Common myeloid progenitor, CD34-positive (primary cell): ENCODE data around the gene SEMA5A.
"Not testable (repeated sequence)": the region's sequence is repeated elsewhere in the genome, so short reads cannot be mapped to it uniquely, and the experiment has no call there.

ENCODE experiments used
- CTCF ChIA-PET: fragments of 350-600 bp; sonication (Branson Sonifier 250); formaldehyde crosslinking; loops from one replicate; lab custom pipeline; 2021; ENCODE audit warnings: antibody characterized with exemption; lab: Charles Lee
- POLR2A ChIA-PET: fragments of 350-600 bp; sonication (Branson Sonifier 250); formaldehyde crosslinking; loops from one replicate; lab custom pipeline; 2021; ENCODE audit warnings: antibody characterized with exemption; lab: Charles Lee
- DNase-seq, 3 donors: peaks; one replicate each; pipeline versions ENCODE4 v3.0.0 to v3.0.0-alpha.2; 2013
- H3K27ac ChIP-seq, 2 experiments: 1 replicate in 1 of 2; 2 replicates in 1 of 2; pipeline ENCODE4 v1.7.0; 2013; ENCODE audit warnings: inconsistent platforms in 2 of 2, low read length in 2 of 2, mild to moderate bottlenecking in 2 of 2, low read depth in 1 of 2, moderate library complexity in 1 of 2; ENCODE audit not compliant: severe bottlenecking in 2 of 2, insufficient read depth in 1 of 2, poor library complexity in 1 of 2
- H3K27me3 ChIP-seq, 5 experiments: replicated peaks in 2 of 5; 1 replicate in 3 of 5; 2 replicates in 2 of 5; pipeline versions ENCODE4 v1.6.1 to v1.7.0; 2013; ENCODE audit warnings: low read length in 4 of 5, mild to moderate bottlenecking in 2 of 5, moderate library complexity in 2 of 5, inconsistent platforms in 1 of 5; ENCODE audit not compliant: insufficient read depth in 5 of 5, control insufficient read depth in 4 of 5
- H3K36me3 ChIP-seq, 4 experiments: 1 replicate in 2 of 4; 2 replicates in 2 of 4; pipeline versions ENCODE4 v1.6.1 to v1.7.0; 2013; ENCODE audit warnings: low read length in 3 of 4, control low read depth in 1 of 4, mild to moderate bottlenecking in 1 of 4; ENCODE audit not compliant: control insufficient read depth in 4 of 4, insufficient read depth in 4 of 4
- H3K4me1 ChIP-seq, 4 experiments: 1 replicate in 3 of 4; 2 replicates in 1 of 4; pipeline versions ENCODE4 v1.6.1 to v1.7.1; 2013; ENCODE audit warnings: low read length in 3 of 4, mild to moderate bottlenecking in 3 of 4, control low read depth in 1 of 4, inconsistent platforms in 1 of 4, moderate library complexity in 1 of 4; ENCODE audit not compliant: control insufficient read depth in 4 of 4, insufficient read depth in 4 of 4; ENCODE audit errors: control extremely low read depth in 1 of 4
- H3K4me3 ChIP-seq, 7 experiments: 1 replicate in 4 of 7; 2 replicates in 3 of 7; pipeline versions ENCODE4 v1.5.1 to v1.7.0; 2013; ENCODE audit warnings: mild to moderate bottlenecking in 7 of 7, low read length in 6 of 7, moderate library complexity in 6 of 7, inconsistent platforms in 2 of 7, low read depth in 2 of 7, control low read depth in 1 of 7; ENCODE audit not compliant: insufficient read depth in 4 of 7, control insufficient read depth in 1 of 7; ENCODE audit errors: extremely low read depth in 1 of 7
- H3K9me3 ChIP-seq, 5 experiments: 1 replicate in 4 of 5; 2 replicates in 1 of 5; pipeline versions ENCODE4 v1.6.1 to v1.7.1; 2013; ENCODE audit warnings: low read length in 4 of 5, mild to moderate bottlenecking in 2 of 5, inconsistent platforms in 1 of 5, low read depth in 1 of 5, moderate library complexity in 1 of 5; ENCODE audit not compliant: control insufficient read depth in 4 of 5, insufficient read depth in 2 of 5; ENCODE audit errors: control extremely low read depth in 1 of 5
- WGBS: methylation state at CpG from one replicate; pipeline ENCODE4 v1.1.5; 2013; ENCODE audit not compliant: insufficient coverage; 5-methylcytosine and 5-hydroxymethylcytosine counted together

Gene SEMA5A

GRCh38 chr5:9401786-9402472 lies 143.9 kb downstream of the SEMA5A start:
- ChIA-PET POLR2A (no interaction called here), CTCF (no interaction called here)
- no peaks in the 10 kb centered on the region for H3K9me3 ChIP-seq
- no peaks in the 10 kb centered on the region for H3K4me1 ChIP-seq
- no peak for DNase-seq
- no peak overlapping the region for H3K4me3 ChIP-seq
- H3K27ac ChIP-seq: no peak overlapping the region
- WGBS: 95% methylated on average over 3 of the region's 4 CpGs
- H3K27me3 ChIP-seq: no peaks in the 10 kb centered on the region
- H3K36me3 ChIP-seq: no peaks in the 10 kb centered on the region

- H3K9me3 ChIP-seq, DNase-seq, H3K4me3 ChIP-seq, H3K27me3 ChIP-seq, H3K4me1 ChIP-seq, POLR2A ChIA-PET, H3K36me3 ChIP-seq, H3K27ac ChIP-seq, CTCF ChIA-PET: not testable (repeated sequence)
- WGBS: 100% methylated on average over 1 of the region's 5 CpGs
Measured at GRCh38 chr5:9399783-9400182, 146.1 kb downstream of the SEMA5A start.

GRCh38 chr5:9399094-9399493 lies 146.8 kb downstream of the SEMA5A start:
- Histone ChIP-seq H3K27me3 (no peaks in the 10 kb centered on the region), H3K27ac (no peak overlapping the region), H3K4me3 (no peak overlapping the region), H3K36me3 (no peaks in the 10 kb centered on the region), H3K4me1 (no peaks in the 10 kb centered on the region), H3K9me3 (no peaks in the 10 kb centered on the region)
- ChIA-PET CTCF (no interaction called here), POLR2A (no interaction called here)
- no peak for DNase-seq
- WGBS: no CpG with 5 or more reads among the region's 2 CpGs

- no peaks in the 10 kb centered on the region for H3K36me3 ChIP-seq
- CTCF ChIA-PET: interaction anchor here (0.8 kb wide), 1 partner anchor 34 kb away, joined by 3 read pairs; no protein-coding TSS in a partner anchor
- no peak overlapping the region for H3K27ac ChIP-seq
- no peak overlapping the region for H3K4me3 ChIP-seq
- H3K4me1 ChIP-seq: no peaks in the 10 kb centered on the region
- 100% methylated on average over 3 of the region's 3 CpGs for WGBS
- H3K27me3 ChIP-seq: no peaks in the 10 kb centered on the region
- POLR2A ChIA-PET: interaction anchor here (0.6 kb wide), 1 partner anchor 150 kb away, joined by 3 read pairs; no protein-coding TSS in a partner anchor
- H3K9me3 ChIP-seq: no peaks in the 10 kb centered on the region
- no peak for DNase-seq
Measured at GRCh38 chr5:9398227-9398626, 147.6 kb downstream of the SEMA5A start.

- 100% methylated on average over 2 of the region's 2 CpGs for WGBS
- no peaks in the 10 kb centered on the region for H3K4me1 ChIP-seq
- no peaks in the 10 kb centered on the region for H3K27me3 ChIP-seq
- CTCF ChIA-PET: no interaction called here
- no peak overlapping the region for H3K27ac ChIP-seq
- POLR2A ChIA-PET: no interaction called here
- no peak overlapping the region for H3K4me3 ChIP-seq
- H3K9me3 ChIP-seq: no peaks in the 10 kb centered on the region
- no peaks in the 10 kb centered on the region for H3K36me3 ChIP-seq
- no peak for DNase-seq
Measured at GRCh38 chr5:9396285-9396770, 149.5 kb downstream of the SEMA5A start.

- no peaks in the 10 kb centered on the region for H3K4me1 ChIP-seq
- no peak overlapping the region for H3K4me3 ChIP-seq
- H3K27ac ChIP-seq: no peak overlapping the region
- H3K9me3 ChIP-seq: no peaks in the 10 kb centered on the region
- ChIA-PET CTCF (no interaction called here), POLR2A (no interaction called here)
- H3K36me3 ChIP-seq: no peaks in the 10 kb centered on the region
- DNase-seq: no peak
- H3K27me3 ChIP-seq: no peaks in the 10 kb centered on the region
- WGBS: 72% methylated on average over 2 of the region's 2 CpGs
Measured at GRCh38 chr5:9395706-9396105, 150.2 kb downstream of the SEMA5A start.

GRCh38 chr5:9394221-9394620 lies 151.7 kb downstream of the SEMA5A start:
- ChIA-PET POLR2A (no interaction called here), CTCF (no interaction called here)
- Histone ChIP-seq H3K4me1 (no peaks in the 10 kb centered on the region), H3K27me3 (no peaks in the 10 kb centered on the region), H3K9me3 (no peaks in the 10 kb centered on the region), H3K27ac (no peak overlapping the region), H3K36me3 (no peaks in the 10 kb centered on the region), H3K4me3 (no peak overlapping the region)
- no peak for DNase-seq
- WGBS: 95% methylated on average over 5 of the region's 6 CpGs
